HG03066 (cell line): Measurements from ENCODE around the gene KDELR3.
A peak's percentile ranks its signal among the peaks of the same experiment; 100 is the strongest.

Source experiments
- ATAC-seq: cut with Tn5 transposase; IDR thresholded peaks from one replicate; pipeline ENCODE4 v1.9.1; 2021; ENCODE audit warnings: low read depth; ENCODE audit not compliant: unreplicated experiment

The KDELR3 gene

GRCh38 chr22:38506118-38506962 is 38.4 kb downstream of the KDELR3 start, which contains the start of gene DDX17:
Gene DDX17, minus strand, starts transcription at chr22:38506311.
- ATAC-seq: peak; percentile 77

- no peak for ATAC-seq
Measured at GRCh38 chr22:38510416-38510970, 42.6 kb downstream of the KDELR3 start.

GRCh38 chr22:38513063-38513462 is 45.2 kb downstream of the KDELR3 start:
- ATAC-seq: no peak

GRCh38 chr22:38518620-38519019 is 50.7 kb downstream of the KDELR3 start:
- ATAC-seq: no peak

- no peak for ATAC-seq
Measured at GRCh38 chr22:38519453-38520250, 51.8 kb downstream of the KDELR3 start.

GRCh38 chr22:38523029-38523428 is 55.1 kb downstream of the KDELR3 start:
- no peak for ATAC-seq

GRCh38 chr22:38523479-38523878 is 55.6 kb downstream of the KDELR3 start:
- ATAC-seq: no peak

- no peak for ATAC-seq
Measured at GRCh38 chr22:38524429-38524828, 56.5 kb downstream of the KDELR3 start.

- ATAC-seq: no peak
Measured at GRCh38 chr22:38531251-38531938, 63.5 kb downstream of the KDELR3 start.
